ENCODE measurements around the gene TAF1A.

DNA sequence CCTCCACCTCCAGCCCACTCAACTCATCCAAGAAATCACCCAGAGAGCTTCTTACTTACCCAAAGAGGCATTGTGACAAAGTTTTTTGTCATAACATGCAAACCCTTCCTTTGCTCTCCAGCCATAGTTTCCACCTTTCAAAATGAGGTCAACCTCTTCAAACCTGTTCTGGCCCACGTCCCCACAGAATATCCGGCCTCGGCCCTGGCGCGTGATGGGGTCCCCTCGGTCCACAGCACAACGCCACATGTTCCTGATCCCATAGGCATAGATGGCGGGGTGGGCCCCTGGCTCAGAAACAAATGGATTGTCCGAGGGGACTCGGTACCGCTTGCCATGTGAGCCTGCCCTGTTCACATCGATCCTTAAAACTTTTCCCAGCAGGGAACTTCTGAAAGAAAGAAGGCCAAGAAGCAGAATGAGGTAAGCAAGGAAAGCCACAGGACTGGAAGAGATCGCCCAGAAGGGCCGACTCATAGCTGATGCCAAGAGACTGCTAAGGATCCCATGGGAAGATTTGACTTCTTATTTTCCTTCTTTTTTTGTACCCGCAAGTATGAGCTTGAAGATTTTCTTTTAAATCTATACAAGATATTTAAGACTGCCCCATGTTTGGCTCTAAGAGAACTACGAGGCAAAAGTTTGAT, 49.7 kb downstream of the TAF1A start:
- no peak for TF ChIP-seq JUND (IDR thresholded peaks at IDR 0.05)
- TF ChIP-seq, protein P1, sequence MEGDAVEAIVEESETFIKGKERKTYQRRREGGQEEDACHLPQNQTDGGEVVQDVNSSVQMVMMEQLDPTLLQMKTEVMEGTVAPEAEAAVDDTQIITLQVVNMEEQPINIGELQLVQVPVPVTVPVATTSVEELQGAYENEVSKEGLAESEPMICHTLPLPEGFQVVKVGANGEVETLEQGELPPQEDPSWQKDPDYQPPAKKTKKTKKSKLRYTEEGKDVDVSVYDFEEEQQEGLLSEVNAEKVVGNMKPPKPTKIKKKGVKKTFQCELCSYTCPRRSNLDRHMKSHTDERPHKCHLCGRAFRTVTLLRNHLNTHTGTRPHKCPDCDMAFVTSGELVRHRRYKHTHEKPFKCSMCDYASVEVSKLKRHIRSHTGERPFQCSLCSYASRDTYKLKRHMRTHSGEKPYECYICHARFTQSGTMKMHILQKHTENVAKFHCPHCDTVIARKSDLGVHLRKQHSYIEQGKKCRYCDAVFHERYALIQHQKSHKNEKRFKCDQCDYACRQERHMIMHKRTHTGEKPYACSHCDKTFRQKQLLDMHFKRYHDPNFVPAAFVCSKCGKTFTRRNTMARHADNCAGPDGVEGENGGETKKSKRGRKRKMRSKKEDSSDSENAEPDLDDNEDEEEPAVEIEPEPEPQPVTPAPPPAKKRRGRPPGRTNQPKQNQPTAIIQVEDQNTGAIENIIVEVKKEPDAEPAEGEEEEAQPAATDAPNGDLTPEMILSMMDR (IDR thresholded peaks at IDR 0.05; ENCODE audit: low read depth, low read length, missing input control), result no peak
- TF ChIP-seq, protein P2, sequence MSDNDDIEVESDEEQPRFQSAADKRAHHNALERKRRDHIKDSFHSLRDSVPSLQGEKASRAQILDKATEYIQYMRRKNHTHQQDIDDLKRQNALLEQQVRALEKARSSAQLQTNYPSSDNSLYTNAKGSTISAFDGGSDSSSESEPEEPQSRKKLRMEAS (IDR thresholded peaks at IDR 0.05), result no peak
